ENCODE data around the gene PTTG1. TPM values are rescaled to one million over a fixed set of nuclear protein-coding genes. Genes with fewer than 3 reads are reported as not detected.

PTTG1 gene
- total RNA-seq, 1 experiment from 2014 or later: 183 TPM

GRCh38 chr5:160435532-160435931 is 13.9 kb downstream of the PTTG1 start:
- intact Hi-C loops (cut with micrococcal nuclease): no loop called here
- no peak overlapping the region for H3K9ac ChIP-seq (ENCODE audit: low read length)
- no peak overlapping the region for H2AFZ ChIP-seq (ENCODE audit: low read depth, low read length, poor library complexity, severe bottlenecking)
- TF ChIP-seq ZFX (IDR thresholded peaks at IDR 0.05): no peak
- no peak for TF ChIP-seq FOSL1 (IDR thresholded peaks at IDR 0.05; ENCODE audit: low read depth)
- TF ChIP-seq YY1 (IDR thresholded peaks at IDR 0.05; ENCODE audit: extremely low read depth, insufficient replicate concordance, low read depth, low read length): no peak
- no peak for TF ChIP-seq EGR1 (IDR thresholded peaks at IDR 0.05; ENCODE audit: low read depth)
- no peak for TF ChIP-seq EZH2phosphoT487 (IDR thresholded peaks at IDR 0.05; ENCODE audit: borderline replicate concordance)
- no peak for TF ChIP-seq EZH2 (IDR thresholded peaks at IDR 0.05)
- no peak for TF ChIP-seq RAD21 (IDR thresholded peaks at IDR 0.05; ENCODE audit: low read depth)
- TF ChIP-seq, protein P1, sequence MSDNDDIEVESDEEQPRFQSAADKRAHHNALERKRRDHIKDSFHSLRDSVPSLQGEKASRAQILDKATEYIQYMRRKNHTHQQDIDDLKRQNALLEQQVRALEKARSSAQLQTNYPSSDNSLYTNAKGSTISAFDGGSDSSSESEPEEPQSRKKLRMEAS (IDR thresholded peaks at IDR 0.05): no peak
- no peak overlapping the region for H3K4me3 ChIP-seq (replicated peaks in 1 of 2; ENCODE audit: low read depth in 1 of 2, low read length in 2 of 2)
- ChIA-PET POLR2A (no interaction called here), RAD21 (ENCODE audit: low non-redundant PET in 1 of 2, low total read pairs in 2 of 2, uncharacterized antibody in 2 of 2, unreplicated experiment in 2 of 2) (no interaction called here), CTCF (no interaction called here)
- DNase-seq (ENCODE audit: low read depth, low spot score) (no peak), ATAC-seq (no peak)
- BruUV-seq (replicated peaks): no TSS peak
- no peaks in the 10 kb centered on the region for H4K20me1 ChIP-seq (ENCODE audit: insufficient read depth)
- H3K4me1 ChIP-seq (ENCODE audit: control insufficient read depth in 1 of 2, insufficient read depth in 2 of 2, low read length in 2 of 2): peaks cover 0 to 15% of the 10 kb centered on the region in 2 experiments; a peak in 1 of 4 replicates
- H3K4me2 ChIP-seq (ENCODE audit: low read length): no peak overlapping the region
- H3K79me2 ChIP-seq (ENCODE audit: insufficient read depth, low read length): no peaks in the 10 kb centered on the region
- no peak overlapping the region for H3K27ac ChIP-seq (ENCODE audit: low read depth, low read length)
- H3K36me3 ChIP-seq (ENCODE audit: control insufficient read depth in 1 of 2, insufficient read depth in 2 of 2, low read length in 2 of 2): no peaks in the 10 kb centered on the region
- H3K9me2 ChIP-seq (ENCODE audit: insufficient read depth): no peaks in the 10 kb centered on the region; the same call in 1 of the 2 replicates
- H3K27me3 ChIP-seq (ENCODE audit: insufficient read depth, low read length): no peaks in the 10 kb centered on the region
- no peaks in the 10 kb centered on the region for H3K9me3 ChIP-seq (ENCODE audit: control insufficient read depth in 1 of 2, insufficient read depth in 1 of 2, low read depth in 1 of 2, low read length in 2 of 2)

DNA sequence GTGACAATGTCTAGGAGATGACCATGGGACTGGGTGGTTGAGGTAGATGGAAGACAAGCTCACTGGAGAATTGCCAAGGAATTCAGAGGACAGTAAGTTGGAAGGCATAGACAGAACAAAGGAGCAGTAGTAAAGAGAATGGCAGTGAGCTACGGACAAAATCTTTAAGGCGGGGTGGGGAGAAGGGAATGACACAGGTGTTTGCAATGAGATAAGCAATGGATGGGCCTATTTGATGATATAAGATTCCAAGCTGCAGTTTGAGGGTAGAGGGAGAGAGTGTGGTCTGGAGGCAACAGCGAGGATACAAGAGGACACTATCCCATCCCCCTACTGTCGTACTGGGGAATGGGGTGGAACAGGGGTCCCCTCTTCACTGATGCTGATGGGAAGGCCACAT is 14.4 kb downstream of the PTTG1 start:
- no peaks in the 10 kb centered on the region; the same call in 1 of the 2 replicates for H3K9me2 ChIP-seq (ENCODE audit: insufficient read depth)
- H3K4me3 ChIP-seq (replicated peaks in 1 of 2; ENCODE audit: low read depth in 1 of 2, low read length in 2 of 2): no peak overlapping the region
- H3K36me3 ChIP-seq (ENCODE audit: control insufficient read depth in 1 of 2, insufficient read depth in 2 of 2, low read length in 2 of 2): no peaks in the 10 kb centered on the region
- no TSS peak for BruUV-seq (replicated peaks)
- DNase-seq (ENCODE audit: low read depth, low spot score): no peak
- no peak overlapping the region for H3K27ac ChIP-seq (ENCODE audit: low read depth, low read length)
- TF ChIP-seq EZH2 (IDR thresholded peaks at IDR 0.05): no peak
- no peak for TF ChIP-seq TCF7L2 (IDR thresholded peaks at IDR 0.05; ENCODE audit: borderline replicate concordance, extremely low read depth, insufficient read depth, insufficient read length)
- no peak for TF ChIP-seq EZH2phosphoT487 (IDR thresholded peaks at IDR 0.05; ENCODE audit: borderline replicate concordance)
- TF ChIP-seq SIN3A (IDR thresholded peaks at IDR 0.05; ENCODE audit: low read depth): no peak
- TF ChIP-seq, protein P2, sequence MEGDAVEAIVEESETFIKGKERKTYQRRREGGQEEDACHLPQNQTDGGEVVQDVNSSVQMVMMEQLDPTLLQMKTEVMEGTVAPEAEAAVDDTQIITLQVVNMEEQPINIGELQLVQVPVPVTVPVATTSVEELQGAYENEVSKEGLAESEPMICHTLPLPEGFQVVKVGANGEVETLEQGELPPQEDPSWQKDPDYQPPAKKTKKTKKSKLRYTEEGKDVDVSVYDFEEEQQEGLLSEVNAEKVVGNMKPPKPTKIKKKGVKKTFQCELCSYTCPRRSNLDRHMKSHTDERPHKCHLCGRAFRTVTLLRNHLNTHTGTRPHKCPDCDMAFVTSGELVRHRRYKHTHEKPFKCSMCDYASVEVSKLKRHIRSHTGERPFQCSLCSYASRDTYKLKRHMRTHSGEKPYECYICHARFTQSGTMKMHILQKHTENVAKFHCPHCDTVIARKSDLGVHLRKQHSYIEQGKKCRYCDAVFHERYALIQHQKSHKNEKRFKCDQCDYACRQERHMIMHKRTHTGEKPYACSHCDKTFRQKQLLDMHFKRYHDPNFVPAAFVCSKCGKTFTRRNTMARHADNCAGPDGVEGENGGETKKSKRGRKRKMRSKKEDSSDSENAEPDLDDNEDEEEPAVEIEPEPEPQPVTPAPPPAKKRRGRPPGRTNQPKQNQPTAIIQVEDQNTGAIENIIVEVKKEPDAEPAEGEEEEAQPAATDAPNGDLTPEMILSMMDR (IDR thresholded peaks at IDR 0.05 in 2 of 3, conservative IDR thresholded peaks at IDR 0.05 in 1 of 3; ENCODE audit: borderline replicate concordance in 1 of 3, insufficient read depth in 1 of 3, low read depth in 2 of 3, low read length in 2 of 3): no peak
- no peak for TF ChIP-seq ELF1 (IDR thresholded peaks at IDR 0.05; ENCODE audit: borderline replicate concordance, low read depth)
- no peak for TF ChIP-seq POLR2AphosphoS5 (IDR thresholded peaks at IDR 0.05; ENCODE audit: low read depth, low read length)
- TF ChIP-seq CBX3 (IDR thresholded peaks at IDR 0.05; ENCODE audit: low read depth): no peak
- TF ChIP-seq ZFX (IDR thresholded peaks at IDR 0.05): no peak
- TF ChIP-seq, protein P1 (IDR thresholded peaks at IDR 0.05): no peak
- TF ChIP-seq JUND (IDR thresholded peaks at IDR 0.05): no peak
- TF ChIP-seq POLR2A (IDR thresholded peaks at IDR 0.05; ENCODE audit: borderline replicate concordance, extremely low read depth, insufficient read depth, insufficient read length): no peak
- POLR2A ChIA-PET: no interaction called here
- H2AFZ ChIP-seq (ENCODE audit: low read depth, low read length, poor library complexity, severe bottlenecking): no peak overlapping the region
- H3K9me3 ChIP-seq (ENCODE audit: control insufficient read depth in 1 of 2, insufficient read depth in 1 of 2, low read depth in 1 of 2, low read length in 2 of 2): no peaks in the 10 kb centered on the region
- H4K20me1 ChIP-seq (ENCODE audit: insufficient read depth): no peaks in the 10 kb centered on the region
- ATAC-seq: no peak
- intact Hi-C loops (cut with micrococcal nuclease): no loop called here
- H3K4me1 ChIP-seq (ENCODE audit: control insufficient read depth in 1 of 2, insufficient read depth in 2 of 2, low read length in 2 of 2): peaks cover 0 to 15% of the 10 kb centered on the region in 2 experiments; a peak in 1 of 4 replicates
- H3K79me2 ChIP-seq (ENCODE audit: insufficient read depth, low read length): no peaks in the 10 kb centered on the region
- no peaks in the 10 kb centered on the region for H3K27me3 ChIP-seq (ENCODE audit: insufficient read depth, low read length)
- no peak overlapping the region for H3K9ac ChIP-seq (ENCODE audit: low read length)
- RAD21 ChIA-PET (ENCODE audit: low non-redundant PET in 1 of 2, low total read pairs in 2 of 2, uncharacterized antibody in 2 of 2, unreplicated experiment in 2 of 2): no interaction called here
- no peak overlapping the region for H3K4me2 ChIP-seq (ENCODE audit: low read length)
- CTCF ChIA-PET: no interaction called here
